ENCODE measurements around the gene SPIN4. TPM values are rescaled to one million over a fixed set of nuclear protein-coding genes. Genes with fewer than 3 reads are reported as not detected.

Gene SPIN4
- total RNA-seq, 1 experiment from 2014 or later: 23.3 TPM

DNA sequence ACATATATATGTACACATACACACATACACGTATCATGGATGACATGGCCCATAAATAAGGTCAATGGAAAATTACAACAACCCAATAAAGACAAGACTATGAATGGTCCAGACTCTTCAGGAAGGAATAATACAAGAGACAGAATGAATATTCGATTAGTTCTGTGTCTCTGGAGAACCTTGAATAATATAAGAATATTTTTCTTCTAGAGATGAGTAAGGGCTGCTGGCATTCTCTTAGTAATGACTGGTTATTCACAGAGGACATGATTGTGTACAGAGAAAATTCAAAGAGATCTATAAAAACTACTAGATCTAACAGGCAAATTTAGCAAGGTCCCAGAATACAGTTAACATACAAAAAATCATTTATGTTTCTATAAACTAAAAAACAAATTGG, 23.3 kb downstream of the SPIN4 start:
- Histone ChIP-seq H4K20me1 (ENCODE audit: control insufficient read depth, insufficient read depth, insufficient read length) (no peaks in the 10 kb centered on the region), H3K56ac (ENCODE audit: insufficient read length, low read depth, low read length) (no peak overlapping the region), H2BK20ac (ENCODE audit: low read depth, low read length, poor library complexity, severe bottlenecking) (no peak overlapping the region), H4K8ac (replicated peaks; ENCODE audit: insufficient read length, low read depth, low read length) (no peak overlapping the region), H3K4ac (ENCODE audit: low read depth, low read length) (no peak overlapping the region), H3K14ac (ENCODE audit: insufficient read depth, low read length) (no peak overlapping the region), H3K79me2 (ENCODE audit: insufficient read depth, low read length) (no peaks in the 10 kb centered on the region), H3K27ac (ENCODE audit: insufficient read length, low read depth, low read length) (no peak overlapping the region), H2AFZ (ENCODE audit: low read length) (no peak overlapping the region), H2BK12ac (ENCODE audit: insufficient read length, low read depth, low read length) (no peak overlapping the region), H2BK15ac (ENCODE audit: low read depth, low read length) (no peak overlapping the region), H2AK5ac (ENCODE audit: insufficient read length, low read length) (no peak overlapping the region), H4K5ac (ENCODE audit: insufficient read length, low read depth, low read length) (no peak overlapping the region), H3K4me2 (ENCODE audit: insufficient read depth, insufficient read length, low read length) (no peak overlapping the region), H3K9ac (ENCODE audit: extremely low read depth, insufficient read length, low read length) (no peak overlapping the region), H3K9me3 (ENCODE audit: control insufficient read depth, low read depth, low read length) (peaks cover 49% of the 10 kb centered on the region), H3K4me1 (ENCODE audit: insufficient read depth, low read length) (no peaks in the 10 kb centered on the region), H2BK120ac (ENCODE audit: low read depth, low read length, poor library complexity, severe bottlenecking) (no peak overlapping the region), H2BK5ac (ENCODE audit: insufficient read length, low read length) (no peak overlapping the region), H3K23me2 (ENCODE audit: insufficient read length, low read depth, low read length, poor library complexity, severe bottlenecking) (no peaks in the 10 kb centered on the region), H3K27me3 (ENCODE audit: insufficient read depth, low read length) (no peaks in the 10 kb centered on the region), H3K18ac (ENCODE audit: insufficient read length, low read depth, low read length) (no peak overlapping the region), H3T11ph (ENCODE audit: low read length) (no peak overlapping the region), H3K79me1 (ENCODE audit: insufficient read depth, low read depth, low read length, poor library complexity, severe bottlenecking) (no peaks in the 10 kb centered on the region), H3K23ac (ENCODE audit: insufficient read length, low read depth, low read length) (no peak overlapping the region), H4K91ac (ENCODE audit: insufficient read length, low read depth, low read length) (no peak overlapping the region)
- no peak overlapping the region for H3K4me3 Mint-ChIP-seq
- TF ChIP-seq, protein P1, sequence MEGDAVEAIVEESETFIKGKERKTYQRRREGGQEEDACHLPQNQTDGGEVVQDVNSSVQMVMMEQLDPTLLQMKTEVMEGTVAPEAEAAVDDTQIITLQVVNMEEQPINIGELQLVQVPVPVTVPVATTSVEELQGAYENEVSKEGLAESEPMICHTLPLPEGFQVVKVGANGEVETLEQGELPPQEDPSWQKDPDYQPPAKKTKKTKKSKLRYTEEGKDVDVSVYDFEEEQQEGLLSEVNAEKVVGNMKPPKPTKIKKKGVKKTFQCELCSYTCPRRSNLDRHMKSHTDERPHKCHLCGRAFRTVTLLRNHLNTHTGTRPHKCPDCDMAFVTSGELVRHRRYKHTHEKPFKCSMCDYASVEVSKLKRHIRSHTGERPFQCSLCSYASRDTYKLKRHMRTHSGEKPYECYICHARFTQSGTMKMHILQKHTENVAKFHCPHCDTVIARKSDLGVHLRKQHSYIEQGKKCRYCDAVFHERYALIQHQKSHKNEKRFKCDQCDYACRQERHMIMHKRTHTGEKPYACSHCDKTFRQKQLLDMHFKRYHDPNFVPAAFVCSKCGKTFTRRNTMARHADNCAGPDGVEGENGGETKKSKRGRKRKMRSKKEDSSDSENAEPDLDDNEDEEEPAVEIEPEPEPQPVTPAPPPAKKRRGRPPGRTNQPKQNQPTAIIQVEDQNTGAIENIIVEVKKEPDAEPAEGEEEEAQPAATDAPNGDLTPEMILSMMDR (conservative IDR thresholded peaks at IDR 0.05): no peak
- peaks cover 3 to 4% of the 10 kb centered on the region in 2 experiments; a peak in 2 of 4 replicates for H3K4me1 Mint-ChIP-seq
- no peak overlapping the region for H3K27ac Mint-ChIP-seq
- H3K27me3 Mint-ChIP-seq (ENCODE audit: low read depth): no peaks in the 10 kb centered on the region; the same call in 1 of the 2 replicates
- peaks cover 5 to 12% (median 10%) of the 10 kb centered on the region in 3 experiments; a peak in 6 of 7 replicates for H3K36me3 Mint-ChIP-seq (ENCODE audit: insufficient read depth in 1 of 3, low read depth in 3 of 3)
- WGBS (ENCODE audit: extremely low coverage, insufficient read length, low lambda C conversion rate): no CpG with 5 or more reads among the region's 2 CpGs
- no peak for DNase-seq
- peaks cover 54 to 68% of the 10 kb centered on the region in 2 experiments for H3K9me3 Mint-ChIP-seq

All from H9 (cell line).